Rectal smooth muscle tissue (tissue), 1 donor: ENCODE results near the gene PHEX.

ENCODE experiments used
- H3K27ac ChIP-seq: one replicate; pipeline ENCODE4 v1.7.0; 2013; ENCODE audit warnings: low read depth, low read length, inconsistent platforms
- H3K27me3 ChIP-seq: one replicate; pipeline ENCODE4 v1.7.0; 2013; ENCODE audit warnings: low read length; ENCODE audit not compliant: control insufficient read depth, insufficient read depth
- H3K36me3 ChIP-seq: one replicate; pipeline ENCODE4 v1.7.0; 2013; ENCODE audit warnings: low read length; ENCODE audit not compliant: control insufficient read depth, insufficient read depth
- H3K4me1 ChIP-seq: one replicate; pipeline ENCODE4 v1.7.0; 2013; ENCODE audit warnings: low read length; ENCODE audit not compliant: control insufficient read depth, insufficient read depth
- H3K4me3 ChIP-seq: one replicate; pipeline ENCODE4 v1.7.0; 2013; ENCODE audit warnings: low read length
- H3K9ac ChIP-seq: one replicate; pipeline ENCODE4 v1.7.0; 2013; ENCODE audit warnings: low read length

The PHEX gene

DNA sequence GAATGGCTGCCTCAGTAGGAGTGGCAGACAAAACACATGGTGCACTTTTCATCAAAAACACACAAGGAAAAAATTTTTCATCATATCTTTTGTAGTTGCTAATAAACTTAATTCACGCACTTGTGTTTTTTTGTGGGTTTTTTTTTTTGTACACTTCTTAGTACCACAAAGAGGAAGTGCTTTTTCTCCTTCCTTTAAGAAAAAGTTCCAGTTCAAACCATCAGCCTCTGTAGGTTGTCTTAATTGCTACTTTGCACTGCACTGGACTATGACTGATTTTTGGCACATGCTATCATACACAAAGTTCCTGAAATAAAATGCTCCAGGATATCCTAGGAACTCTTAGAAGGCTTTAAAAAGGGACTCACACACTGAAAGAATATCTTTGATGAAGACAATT is at the start of gene PHEX:
PHEX (plus strand) TSS at position 242 of the 400 bp plus-strand sequence. CDS start 681 bp downstream, outside the sequence.
- Histone ChIP-seq H3K36me3 (no peaks in the 10 kb centered on the region), H3K4me1 (no peaks in the 10 kb centered on the region), H3K27me3 (no peaks in the 10 kb centered on the region), H3K4me3 (no peak within 1 kb of the TSS), H3K9ac (no peak within 1 kb of the TSS), H3K27ac (no peak within 1 kb of the TSS)

DNA sequence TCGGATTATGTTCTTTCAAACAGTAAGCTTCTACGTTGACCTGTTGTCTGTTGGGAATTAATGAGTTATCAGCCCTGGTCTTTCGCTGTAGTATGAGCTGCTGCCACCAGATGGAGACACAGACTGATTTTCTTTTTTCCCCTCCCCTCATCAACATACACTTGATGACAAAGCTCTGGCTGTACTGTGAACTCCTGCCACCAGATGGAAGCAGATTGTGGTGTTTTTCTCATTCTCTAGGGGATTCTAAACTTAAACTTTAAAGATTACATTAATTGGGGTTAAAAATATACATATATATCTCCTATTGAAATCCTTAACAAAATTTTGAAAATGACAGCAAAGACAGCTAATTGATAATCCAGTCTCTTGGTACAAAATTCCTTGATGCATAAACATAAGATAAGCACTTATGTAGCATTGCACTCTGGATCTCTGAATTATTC is 46.8 kb upstream of the PHEX start:
- Histone ChIP-seq H3K9ac (no peak overlapping the region), H3K4me1 (no peaks in the 10 kb centered on the region), H3K27ac (no peak overlapping the region), H3K27me3 (no peaks in the 10 kb centered on the region), H3K36me3 (no peaks in the 10 kb centered on the region), H3K4me3 (no peak overlapping the region)

DNA sequence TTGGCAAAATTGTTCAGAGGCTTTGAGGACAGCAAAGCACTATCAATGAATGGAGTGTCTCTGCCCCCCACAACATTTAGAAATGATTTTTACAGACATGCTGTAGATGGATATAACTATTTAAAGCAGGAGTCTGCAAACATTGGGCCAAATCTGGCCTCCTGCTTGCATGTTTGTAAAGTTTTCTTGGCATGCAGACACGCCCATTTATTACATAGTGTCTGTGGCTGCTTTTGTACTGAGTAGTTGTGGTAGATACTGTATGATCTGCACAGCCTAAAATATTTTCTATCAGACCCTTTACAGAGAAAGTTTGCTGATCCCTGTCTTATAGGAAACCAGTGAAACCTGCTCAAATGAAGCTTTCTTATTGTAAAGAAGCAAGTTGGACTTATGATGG is 45.5 kb upstream of the PHEX start:
- H3K27ac ChIP-seq, result no peak overlapping the region
- no peak overlapping the region for H3K9ac ChIP-seq
- H3K4me3 ChIP-seq, result no peak overlapping the region
- no peaks in the 10 kb centered on the region for H3K36me3 ChIP-seq
- H3K4me1 ChIP-seq, result no peaks in the 10 kb centered on the region
- H3K27me3 ChIP-seq, result no peaks in the 10 kb centered on the region

DNA sequence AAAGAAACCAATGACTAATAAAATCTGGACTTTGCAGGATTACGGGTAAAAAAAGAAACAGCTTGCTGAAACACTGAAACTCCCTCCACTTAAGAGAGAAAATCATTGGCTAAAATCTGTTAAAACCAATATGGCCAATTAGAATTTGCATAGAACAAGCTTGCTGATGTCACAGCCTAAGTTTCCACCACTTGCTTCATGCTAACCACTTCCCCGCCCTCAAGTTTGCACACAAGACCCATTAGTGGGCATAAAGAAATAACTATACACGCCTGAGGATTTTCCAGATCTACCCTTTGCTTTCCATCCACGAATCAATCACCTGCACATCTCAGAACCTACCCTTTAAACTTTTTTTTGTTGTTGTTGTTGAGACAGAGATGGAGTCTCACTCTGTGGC is 42.7 kb upstream of the PHEX start:
- no peak overlapping the region for H3K27ac ChIP-seq
- H3K36me3 ChIP-seq, result no peaks in the 10 kb centered on the region
- H3K4me3 ChIP-seq, result no peak overlapping the region
- no peaks in the 10 kb centered on the region for H3K27me3 ChIP-seq
- no peaks in the 10 kb centered on the region for H3K4me1 ChIP-seq
- no peak overlapping the region for H3K9ac ChIP-seq

DNA sequence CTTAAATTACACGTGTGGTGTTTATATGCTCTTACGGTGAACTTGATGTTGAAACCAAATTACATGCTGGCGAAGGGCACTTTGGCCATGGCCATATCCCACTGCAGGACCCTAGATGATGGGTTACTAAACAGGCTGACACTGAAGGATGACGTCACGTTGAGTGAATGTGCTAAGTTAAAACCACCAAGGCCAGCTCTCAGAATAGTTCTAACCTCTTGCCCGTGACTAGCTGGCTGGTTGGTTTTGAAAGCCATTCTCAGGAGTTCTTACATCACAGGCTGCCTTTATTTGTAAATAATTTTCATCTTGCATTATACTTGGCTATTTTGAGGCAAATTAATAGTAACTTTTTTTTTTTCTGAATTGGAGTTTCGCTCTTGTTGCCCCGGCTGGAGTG is 41.3 kb upstream of the PHEX start:
- no peaks in the 10 kb centered on the region for H3K27me3 ChIP-seq
- no peaks in the 10 kb centered on the region for H3K36me3 ChIP-seq
- no peak overlapping the region for H3K9ac ChIP-seq
- no peak overlapping the region for H3K4me3 ChIP-seq
- no peaks in the 10 kb centered on the region for H3K4me1 ChIP-seq
- H3K27ac ChIP-seq, result no peak overlapping the region

DNA sequence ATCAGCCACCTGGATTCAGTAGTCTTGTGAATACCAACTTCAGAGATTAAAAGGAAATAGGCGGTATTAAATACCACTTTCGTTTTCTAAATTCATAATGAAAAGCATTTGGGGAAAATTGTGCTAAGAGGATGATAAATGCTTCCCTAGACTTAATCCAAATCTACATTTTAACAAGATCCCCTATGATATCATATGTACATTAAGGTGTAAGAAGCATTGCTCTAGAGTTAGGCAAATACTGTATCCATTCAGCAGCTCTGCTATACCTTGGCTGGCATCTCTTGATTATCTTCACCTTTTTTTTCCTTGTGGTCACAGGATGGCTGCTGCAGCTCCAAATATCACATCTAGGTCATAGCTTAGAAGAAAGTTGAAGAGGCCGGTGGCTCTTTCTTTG is 40.6 kb upstream of the PHEX start:
- no peak overlapping the region for H3K9ac ChIP-seq
- no peak overlapping the region for H3K4me3 ChIP-seq
- H3K27me3 ChIP-seq, result no peaks in the 10 kb centered on the region
- H3K4me1 ChIP-seq, result no peaks in the 10 kb centered on the region
- no peaks in the 10 kb centered on the region for H3K36me3 ChIP-seq
- no peak overlapping the region for H3K27ac ChIP-seq

DNA sequence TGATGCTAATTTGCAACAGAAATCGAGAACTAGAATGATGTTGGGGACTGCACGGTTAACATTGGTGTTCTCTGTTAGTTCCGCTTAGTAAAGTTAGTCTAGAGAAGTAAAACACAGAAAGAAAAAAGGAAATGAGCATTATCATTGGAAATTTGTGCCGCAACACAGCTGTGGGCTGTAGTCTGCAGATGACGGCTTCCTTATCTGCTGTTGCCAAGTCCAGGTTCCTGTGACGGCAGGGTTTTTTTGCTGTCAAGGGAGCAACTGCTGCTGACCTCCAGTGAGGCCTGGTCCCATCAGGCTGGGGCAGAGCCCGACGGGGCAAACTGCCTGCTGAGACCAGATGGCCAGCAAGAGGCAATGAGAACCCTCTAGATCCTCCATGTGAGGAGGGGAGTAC is 38.9 kb upstream of the PHEX start:
- H3K27me3 ChIP-seq, result no peaks in the 10 kb centered on the region
- no peak overlapping the region for H3K27ac ChIP-seq
- no peaks in the 10 kb centered on the region for H3K4me1 ChIP-seq
- H3K9ac ChIP-seq, result no peak overlapping the region
- H3K36me3 ChIP-seq, result no peaks in the 10 kb centered on the region
- H3K4me3 ChIP-seq, result no peak overlapping the region

DNA sequence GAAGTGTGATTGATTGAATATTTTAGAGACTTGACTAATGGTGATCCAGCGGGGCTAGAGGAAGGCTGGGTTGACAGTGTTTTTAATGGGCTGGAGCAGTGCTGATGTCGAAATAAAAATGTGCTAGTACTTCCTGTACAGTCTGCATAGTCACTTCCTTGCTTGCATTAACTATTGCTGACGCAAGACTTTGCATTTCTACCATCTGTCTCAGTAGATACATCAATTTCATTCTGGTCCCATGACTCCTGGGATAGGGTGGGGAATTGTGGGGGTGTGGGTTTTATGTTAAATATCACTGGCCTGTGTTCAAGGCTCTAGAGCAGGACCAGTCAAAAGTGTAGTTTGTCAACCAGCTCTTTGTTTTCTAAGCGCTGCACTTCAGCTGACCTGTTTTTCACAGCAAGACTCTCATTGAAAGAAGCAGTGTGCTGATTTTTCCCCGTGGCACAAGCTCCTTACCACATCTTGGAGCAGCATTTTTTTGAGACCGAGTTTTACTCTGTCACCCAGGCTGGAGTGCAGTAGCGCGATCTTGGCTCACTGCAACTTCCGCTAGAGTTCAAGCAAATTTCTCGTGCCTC is 35.2 kb upstream of the PHEX start:
- Histone ChIP-seq H3K4me3 (no peak overlapping the region), H3K36me3 (no peaks in the 10 kb centered on the region), H3K27me3 (no peaks in the 10 kb centered on the region), H3K27ac (no peak overlapping the region), H3K4me1 (no peaks in the 10 kb centered on the region), H3K9ac (no peak overlapping the region)

DNA sequence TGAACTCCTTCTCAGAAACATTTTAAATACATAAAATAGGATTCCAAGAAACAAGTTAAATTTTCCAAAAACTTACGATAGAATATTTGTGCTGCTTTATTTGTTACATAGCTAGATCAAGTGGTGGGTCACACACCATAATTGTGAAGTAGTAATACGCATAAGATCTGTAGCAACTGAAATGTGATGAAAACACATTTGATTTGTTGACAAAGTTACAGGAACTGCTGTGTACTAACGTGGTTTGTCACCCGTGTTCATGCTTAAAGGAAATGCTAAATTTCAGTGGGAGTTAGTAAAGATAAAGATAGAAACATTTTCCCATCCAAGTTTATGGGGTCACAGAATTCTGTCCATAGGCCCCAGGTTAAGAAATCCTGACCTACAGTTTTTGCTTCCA is 34.1 kb upstream of the PHEX start:
- H3K9ac ChIP-seq, result no peak overlapping the region
- no peaks in the 10 kb centered on the region for H3K4me1 ChIP-seq
- no peaks in the 10 kb centered on the region for H3K36me3 ChIP-seq
- H3K4me3 ChIP-seq, result no peak overlapping the region
- no peaks in the 10 kb centered on the region for H3K27me3 ChIP-seq
- H3K27ac ChIP-seq, result no peak overlapping the region

DNA sequence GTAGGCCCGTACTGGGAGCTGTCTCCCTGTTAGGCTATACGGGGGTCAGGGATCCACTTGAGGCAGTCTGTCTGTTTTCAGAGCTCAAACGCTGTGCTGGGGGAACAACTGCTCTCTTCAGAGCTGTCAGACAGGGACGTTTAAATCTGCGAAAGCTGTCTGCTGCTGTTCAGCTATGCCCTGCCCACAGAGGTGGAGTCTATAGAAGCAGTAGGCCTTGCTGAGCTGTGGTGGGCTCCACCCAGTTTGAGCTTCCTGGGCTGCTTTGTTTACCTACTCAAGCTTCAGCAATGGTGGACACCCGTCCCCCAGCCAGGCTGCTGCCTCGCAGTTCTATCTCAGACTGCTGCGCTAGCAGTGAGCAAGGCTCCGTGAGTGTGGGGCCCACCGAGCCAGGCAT is 27.3 kb upstream of the PHEX start:
- Histone ChIP-seq H3K27ac (no peak overlapping the region), H3K4me3 (no peak overlapping the region), H3K27me3 (no peaks in the 10 kb centered on the region), H3K9ac (no peak overlapping the region), H3K36me3 (no peaks in the 10 kb centered on the region), H3K4me1 (no peaks in the 10 kb centered on the region)

DNA sequence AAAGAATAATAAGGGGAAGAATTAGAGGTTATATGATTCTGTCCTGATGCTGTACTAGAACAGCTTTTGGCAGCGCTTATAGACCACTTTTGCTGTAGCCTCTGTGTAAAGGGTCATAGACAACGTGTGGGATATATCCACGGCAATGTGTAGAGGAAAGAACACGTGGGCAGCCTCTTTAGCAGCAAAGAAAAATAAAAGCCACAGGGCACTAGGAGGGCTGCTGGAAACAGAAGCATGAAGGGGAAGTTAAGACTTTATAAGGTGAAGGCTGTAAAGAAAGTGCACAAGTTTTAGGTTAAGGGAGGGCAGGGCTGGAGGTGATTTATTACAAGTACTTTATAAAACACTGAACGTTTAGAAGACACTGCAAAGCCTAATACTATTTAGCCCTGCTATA is 20.1 kb upstream of the PHEX start:
- H3K4me3 ChIP-seq, result no peak overlapping the region
- no peak overlapping the region for H3K9ac ChIP-seq
- no peaks in the 10 kb centered on the region for H3K36me3 ChIP-seq
- H3K27ac ChIP-seq, result no peak overlapping the region
- no peaks in the 10 kb centered on the region for H3K27me3 ChIP-seq
- no peaks in the 10 kb centered on the region for H3K4me1 ChIP-seq

DNA sequence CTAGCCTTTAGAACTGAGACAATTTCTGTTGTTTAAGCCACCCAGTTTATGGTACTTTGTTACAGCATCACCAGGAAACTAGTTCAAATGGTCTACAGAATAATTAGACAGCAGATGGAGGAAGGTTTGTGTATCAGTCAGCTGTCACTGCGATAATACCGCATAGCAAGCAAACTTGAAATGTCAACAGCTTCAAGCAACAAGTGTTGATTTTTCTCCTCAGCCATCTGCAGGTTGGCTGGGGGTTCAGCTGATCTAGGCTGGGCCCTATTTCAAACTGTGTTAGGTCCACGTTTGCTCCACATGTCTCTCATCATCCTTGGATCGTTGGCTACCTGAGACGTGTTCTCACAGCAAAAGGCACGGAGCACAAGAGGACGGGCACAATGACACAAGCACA is 19.2 kb upstream of the PHEX start:
- Histone ChIP-seq H3K27ac (no peak overlapping the region), H3K9ac (no peak overlapping the region), H3K4me1 (no peaks in the 10 kb centered on the region), H3K27me3 (no peaks in the 10 kb centered on the region), H3K4me3 (no peak overlapping the region), H3K36me3 (no peaks in the 10 kb centered on the region)

DNA sequence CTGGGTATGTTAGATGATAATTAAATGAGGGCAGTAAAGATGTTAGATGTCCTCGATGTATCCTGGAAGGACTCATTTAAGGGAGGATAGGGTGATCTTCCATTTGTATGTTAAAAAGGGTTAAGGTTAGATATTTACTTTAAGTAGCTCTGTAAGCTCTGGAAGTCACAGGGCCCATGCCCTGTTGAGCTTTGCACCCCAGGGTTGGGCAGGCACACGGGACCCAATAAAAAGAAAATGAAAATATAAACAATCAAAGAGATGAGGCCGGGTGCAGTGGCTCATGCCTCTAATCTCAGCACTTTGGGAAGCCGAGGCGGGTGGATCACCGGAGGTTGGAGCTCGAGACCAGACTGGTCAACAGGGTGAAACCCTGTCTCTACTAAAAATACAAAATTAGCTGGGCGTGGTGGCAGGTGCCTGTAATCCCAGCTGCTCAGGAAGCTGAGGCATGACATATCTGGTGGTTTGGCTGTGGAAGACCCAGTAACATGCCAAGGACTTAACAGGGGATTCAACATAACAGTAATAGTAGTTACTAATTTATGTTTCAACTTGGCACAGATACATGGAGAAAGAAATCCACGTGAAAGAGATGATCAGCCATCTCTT is 16.9 kb upstream of the PHEX start:
- Histone ChIP-seq H3K27ac (no peak overlapping the region), H3K27me3 (no peaks in the 10 kb centered on the region), H3K4me3 (no peak overlapping the region), H3K36me3 (no peaks in the 10 kb centered on the region), H3K9ac (no peak overlapping the region), H3K4me1 (no peaks in the 10 kb centered on the region)
